Measurements from ENCODE around the gene AP2M1.

Gene AP2M1

DNA sequence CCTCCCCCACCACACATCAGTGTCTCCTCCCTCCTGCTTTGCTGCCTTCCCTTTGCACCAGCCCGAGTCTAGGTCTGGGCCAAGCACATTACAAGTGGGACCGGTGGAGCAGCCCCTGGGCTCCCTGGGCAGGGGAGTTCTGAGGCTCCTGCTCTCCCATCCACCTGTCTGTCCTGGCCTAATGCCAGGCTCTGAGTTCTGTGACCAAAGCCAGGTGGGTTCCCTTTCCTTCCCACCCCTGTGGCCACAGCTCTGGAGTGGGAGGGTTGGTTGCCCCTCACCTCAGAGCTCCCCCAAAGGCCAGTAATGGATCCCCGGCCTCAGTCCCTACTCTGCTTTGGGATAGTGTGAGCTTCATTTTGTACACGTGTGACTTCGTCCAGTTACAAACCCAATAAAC, 9.0 kb downstream of the AP2M1 start:
- no peak for DNase-seq

DNA sequence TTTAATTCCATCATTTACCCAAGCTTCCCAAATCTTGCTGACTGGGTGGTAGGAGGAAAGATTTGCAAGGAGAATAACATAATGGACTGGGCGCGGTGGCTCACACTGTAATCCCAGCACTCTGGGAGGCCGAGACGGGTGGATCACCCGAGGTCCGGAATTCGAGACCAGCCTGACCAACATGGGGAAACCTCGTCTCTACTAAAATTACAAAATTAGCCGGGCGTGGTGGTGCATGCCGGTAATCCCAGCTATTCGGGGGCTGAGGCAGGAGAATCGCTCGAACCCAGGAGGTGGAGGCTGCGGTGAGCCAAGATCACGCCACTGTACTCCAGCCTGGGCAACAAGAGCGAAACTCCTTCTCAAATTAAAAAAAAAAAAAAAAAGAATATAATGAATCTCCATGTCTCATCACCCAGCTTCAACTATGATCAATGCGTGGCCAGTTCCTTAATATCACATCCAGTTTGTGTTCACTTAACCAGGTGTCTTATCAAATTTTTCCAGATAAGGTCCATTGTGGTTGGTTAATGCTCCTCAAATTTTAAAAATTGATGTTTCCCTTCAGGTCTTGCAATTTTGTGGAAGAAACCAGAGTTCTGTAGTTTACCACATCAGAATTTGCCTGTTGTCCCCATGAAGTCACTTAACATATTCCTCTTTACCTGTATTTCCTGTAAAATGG, 10.0 kb downstream of the AP2M1 start:
- DNase-seq, result no peak

DNA sequence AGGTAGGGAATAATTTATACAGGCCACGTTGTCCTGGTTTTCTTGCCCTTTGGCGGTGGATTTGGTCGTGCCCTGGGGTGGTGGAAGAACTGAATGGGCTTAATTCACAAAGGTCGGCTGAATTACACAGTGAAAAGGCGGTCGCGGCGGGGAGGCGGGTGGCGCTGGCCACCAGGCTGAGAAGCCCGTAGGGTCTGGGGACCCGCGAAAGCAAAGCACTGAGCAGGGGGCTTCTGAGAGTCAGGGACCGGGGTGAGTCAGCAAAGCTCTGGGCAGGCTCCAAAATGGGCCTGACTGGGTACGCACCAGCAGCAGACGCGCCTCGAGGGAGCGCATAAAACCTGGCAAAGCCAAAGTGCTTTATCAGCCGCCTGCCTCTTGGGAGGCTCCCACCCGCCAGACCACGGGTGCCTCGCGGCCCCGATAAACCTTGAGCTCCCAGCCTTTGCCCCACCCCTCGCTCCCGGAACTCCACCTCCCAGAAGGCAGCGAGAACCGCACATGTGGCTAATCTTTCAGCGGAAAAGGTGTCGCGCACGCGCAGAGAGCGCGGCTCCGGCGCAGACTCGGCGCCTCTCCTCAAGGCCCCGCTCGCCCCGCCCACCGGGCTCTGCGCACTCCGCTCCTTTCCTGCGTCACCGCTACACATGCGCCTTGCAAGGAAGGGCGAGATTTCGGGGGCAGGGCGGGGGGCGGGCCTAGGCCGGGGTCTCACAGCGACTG, 11.0 kb downstream of the AP2M1 start:
- DNase-seq, result peak; percentile 99

DNA sequence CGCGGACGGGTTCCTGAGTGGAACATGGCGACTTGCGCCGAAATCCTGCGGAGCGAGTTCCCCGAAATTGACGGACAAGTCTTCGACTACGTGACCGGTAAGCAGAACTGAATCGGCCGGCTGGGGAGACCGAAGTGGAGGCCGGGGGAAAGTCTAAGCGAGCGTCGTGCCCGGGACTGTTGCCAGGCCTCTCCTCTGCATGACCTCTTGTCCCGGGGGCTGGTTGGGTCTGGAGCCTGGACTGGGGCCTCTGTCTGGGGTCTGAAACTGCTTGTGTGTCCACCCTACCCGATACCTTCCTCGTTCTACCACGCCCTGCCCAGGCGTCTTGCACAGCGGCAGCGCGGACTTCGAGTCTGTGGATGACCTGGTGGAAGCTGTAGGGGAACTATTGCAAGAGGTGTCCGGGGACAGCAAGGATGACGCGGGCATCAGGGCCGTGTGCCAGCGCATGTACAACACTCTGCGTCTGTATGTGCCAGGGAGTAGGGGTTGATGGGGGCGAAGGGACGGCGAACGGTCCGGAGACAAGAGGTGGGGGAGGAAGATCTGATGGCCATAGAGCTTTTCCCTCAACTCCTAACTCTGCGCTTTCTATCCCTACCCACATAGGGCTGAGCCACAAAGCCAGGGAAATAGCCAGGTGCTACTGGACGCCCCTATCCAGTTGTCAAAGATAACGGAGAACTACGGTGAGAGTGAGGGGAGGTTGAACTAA, 11.7 kb downstream of the AP2M1 start, which contains the start of gene ABCF3:
TSS of gene ABCF3 (plus strand) at position 16 of the 718 bp plus-strand sequence. CDS start at position 25, 9 bp downstream.
- no peak for DNase-seq

- no peak for DNase-seq
These were observed 12.2 kb downstream of the AP2M1 start for GRCh38 chr3:184186902-184187207.

DNA sequence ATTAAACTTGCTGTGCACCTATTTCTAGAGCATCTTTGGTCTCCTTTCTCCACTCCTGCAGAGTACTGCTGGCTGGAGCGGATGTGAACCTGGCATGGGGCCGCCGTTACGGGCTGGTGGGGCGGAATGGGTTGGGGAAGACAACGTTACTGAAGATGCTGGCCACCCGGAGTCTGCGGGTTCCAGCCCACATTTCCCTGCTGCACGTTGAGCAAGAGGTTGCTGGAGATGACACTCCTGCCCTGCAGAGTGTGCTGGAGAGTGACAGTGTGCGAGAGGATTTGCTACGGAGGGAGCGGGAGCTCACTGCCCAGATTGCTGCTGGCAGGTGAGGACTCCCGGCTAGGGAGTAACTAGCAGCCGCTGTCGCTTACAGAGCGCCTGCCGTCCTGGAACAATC, 13.4 kb downstream of the AP2M1 start:
- no peak for DNase-seq

GRCh38 chr3:184189421-184189820, 14.8 kb downstream of the AP2M1 start:
- DNase-seq, result no peak

DNA sequence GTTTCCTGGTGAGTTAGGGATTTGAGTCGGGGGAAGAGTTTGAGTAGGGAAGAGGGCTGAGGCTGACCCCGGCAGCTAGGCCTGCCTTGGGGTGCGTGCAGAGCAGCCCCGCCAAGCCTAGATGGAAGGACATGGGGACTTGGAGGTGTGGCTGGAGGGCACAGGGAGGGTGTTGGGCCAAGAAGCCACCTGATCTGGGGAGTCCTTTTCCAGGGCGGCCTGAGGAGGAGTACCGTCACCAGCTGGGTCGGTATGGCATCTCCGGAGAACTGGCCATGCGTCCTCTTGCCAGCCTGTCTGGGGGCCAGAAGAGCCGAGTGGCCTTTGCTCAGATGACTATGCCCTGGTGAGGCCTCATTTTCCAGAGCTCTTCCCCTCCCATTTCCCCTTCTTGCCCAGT, 18.2 kb downstream of the AP2M1 start:
- DNase-seq, result no peak

DNA sequence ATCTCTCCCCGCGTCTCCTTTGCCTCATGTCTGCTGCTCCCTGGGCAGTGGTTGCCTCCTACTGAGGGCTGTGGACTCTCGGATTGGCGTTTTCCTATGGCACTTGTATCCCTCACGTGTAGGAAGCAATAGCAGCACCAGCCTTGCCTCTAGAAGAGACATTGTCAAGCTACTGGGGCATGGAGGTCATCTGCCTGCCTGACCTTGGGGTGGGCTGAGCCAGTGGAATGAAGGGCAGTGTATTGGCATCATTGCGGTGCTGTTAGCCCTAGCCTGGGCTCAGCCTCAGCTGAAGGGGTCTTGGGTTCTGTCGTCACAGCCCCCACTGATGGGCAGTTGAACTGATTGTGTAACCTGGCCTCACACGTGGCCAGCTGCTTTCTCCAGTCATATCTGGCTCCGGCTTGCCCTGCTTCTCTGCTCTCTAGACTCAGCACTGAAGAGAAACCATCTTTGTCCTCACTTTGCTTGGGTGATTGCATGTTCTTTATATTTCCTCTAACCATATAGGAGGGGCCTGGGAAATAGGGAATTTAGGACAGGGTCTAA, 19.4 kb downstream of the AP2M1 start:
- no peak for DNase-seq

DNA sequence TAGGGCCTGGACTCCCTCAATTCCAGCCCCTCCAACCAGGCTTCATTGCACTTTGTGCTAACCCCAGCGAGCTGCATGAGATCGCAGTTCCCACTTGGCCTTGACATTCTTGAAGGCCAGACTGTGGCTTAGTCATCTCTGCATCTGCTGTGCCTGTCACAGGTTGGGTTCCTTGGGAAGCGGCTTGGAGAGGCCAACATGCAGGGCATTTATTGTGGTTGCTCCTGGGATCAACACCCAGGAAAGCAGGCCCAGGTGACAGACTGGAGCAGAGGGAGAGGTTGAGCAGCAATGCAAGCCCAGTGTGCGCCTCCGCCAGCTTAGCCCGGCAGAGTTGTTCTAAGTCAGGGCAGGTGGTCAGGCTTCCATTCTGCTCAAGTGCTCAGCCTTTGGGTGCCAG, 21.9 kb downstream of the AP2M1 start:
- no peak for DNase-seq

GRCh38 chr3:184198509-184198908, 23.9 kb downstream of the AP2M1 start:
- DNase-seq, result no peak

GRCh38 chr3:184200825-184201224, 26.2 kb downstream of the AP2M1 start:
- no peak for DNase-seq

DNA sequence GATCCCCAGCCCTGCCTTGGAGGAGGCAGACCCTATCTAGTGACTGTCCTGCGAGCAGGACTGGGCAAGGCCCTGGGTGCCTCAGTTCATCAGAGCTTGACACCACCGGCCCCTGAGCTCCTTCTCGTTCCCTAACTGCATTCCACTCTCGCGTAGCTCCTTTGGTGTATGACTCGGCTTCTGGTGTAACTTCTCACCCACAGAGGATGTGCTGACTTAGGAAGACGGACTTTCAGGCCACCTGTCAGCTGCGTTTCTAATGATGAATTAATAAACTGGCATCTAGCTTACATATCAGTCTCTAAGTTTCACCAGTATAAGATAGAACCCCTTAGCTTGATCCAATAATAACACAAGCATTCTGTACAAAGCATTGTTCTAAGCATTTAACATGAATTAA, 28.9 kb downstream of the AP2M1 start:
- DNase-seq, result no peak

GRCh38 chr3:184209146-184209923, 34.7 kb downstream of the AP2M1 start:
- DNase-seq, result no peak

GRCh38 chr3:184211297-184211696, 36.6 kb downstream of the AP2M1 start:
- DNase-seq, result no peak

DNA sequence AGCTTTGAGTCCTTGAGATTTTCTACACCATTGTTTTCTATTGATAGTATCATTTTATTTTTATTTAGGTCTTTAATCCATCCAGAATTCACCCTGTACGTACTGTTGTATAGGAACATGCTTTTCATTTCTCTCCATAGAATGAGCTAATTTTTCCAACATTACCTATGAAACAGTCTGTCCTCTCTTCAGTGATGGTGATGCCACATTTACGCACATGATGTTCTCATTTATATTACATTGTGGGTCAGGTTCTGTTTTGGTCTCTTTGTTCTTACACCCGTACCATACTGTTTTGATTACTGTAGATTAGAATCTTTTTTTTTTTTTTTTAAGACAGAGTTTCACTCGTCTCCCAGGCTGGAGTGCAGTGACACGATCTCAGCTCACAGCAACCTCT, 37.1 kb downstream of the AP2M1 start:
- no peak for DNase-seq

DNA sequence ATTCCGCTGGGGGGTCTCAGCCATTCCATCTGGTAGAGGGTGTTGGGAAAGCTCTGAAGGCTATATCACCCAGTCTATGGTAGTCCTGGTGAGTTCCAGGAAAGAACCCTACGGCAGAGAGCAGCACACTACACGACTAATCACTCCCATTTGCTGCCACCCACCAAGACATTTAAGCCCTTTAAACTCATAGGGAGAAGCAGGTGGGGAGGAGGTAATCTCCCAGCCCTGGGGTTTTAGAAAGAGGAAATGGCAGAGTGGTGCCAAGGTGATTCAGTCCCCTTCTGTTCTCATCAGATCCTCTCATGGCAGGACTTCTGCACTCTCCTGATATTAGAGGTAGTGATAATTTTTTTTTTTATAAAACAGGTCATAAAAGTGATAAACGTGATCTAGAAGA, 44.2 kb downstream of the AP2M1 start:
- DNase-seq, result no peak

DNA sequence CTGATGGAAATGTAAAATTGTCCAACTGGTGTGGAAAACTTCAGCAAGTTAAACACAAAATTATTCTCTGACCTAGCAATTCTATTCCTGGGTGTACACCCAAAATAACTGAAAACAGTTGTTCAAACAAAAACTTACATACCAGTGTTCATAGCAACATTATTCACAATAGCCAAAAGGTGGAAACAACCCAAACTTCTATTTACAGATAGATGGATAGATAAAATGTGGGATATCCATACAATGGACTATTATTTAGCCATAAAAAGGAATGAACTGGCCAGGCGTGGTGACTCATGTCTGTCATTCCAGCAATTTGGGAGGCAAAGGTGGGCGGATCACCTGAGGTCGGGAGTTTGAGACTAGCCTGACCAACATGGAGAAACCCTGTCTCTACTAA, 47.9 kb downstream of the AP2M1 start:
- DNase-seq, result no peak

- no peak for DNase-seq
These were observed 49.3 kb downstream of the AP2M1 start for GRCh38 chr3:184223946-184224345.

DNA sequence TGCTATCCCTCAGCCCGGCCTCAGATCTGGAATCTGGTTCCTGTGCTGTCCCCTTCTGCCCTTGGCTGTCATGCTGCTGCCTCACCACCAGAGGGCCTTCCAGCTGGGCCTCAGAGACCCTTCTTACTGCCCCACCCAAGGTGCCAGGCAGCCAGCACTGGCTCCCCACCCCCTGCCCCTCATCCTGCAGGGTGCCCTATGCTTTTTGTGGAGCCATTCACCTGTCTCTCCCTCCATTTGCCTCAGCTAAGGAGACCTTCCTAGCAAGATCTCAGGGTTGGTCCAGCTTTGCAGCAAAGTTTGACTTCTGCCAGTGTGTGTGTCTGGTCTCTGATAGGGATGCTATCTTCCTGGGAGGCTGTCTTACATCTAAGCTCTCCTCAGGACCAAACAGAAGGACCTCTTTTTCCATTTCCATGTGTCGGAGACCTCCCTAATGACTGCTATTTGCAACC, 52.9 kb downstream of the AP2M1 start:
- peak; percentile 63 for DNase-seq

DNA sequence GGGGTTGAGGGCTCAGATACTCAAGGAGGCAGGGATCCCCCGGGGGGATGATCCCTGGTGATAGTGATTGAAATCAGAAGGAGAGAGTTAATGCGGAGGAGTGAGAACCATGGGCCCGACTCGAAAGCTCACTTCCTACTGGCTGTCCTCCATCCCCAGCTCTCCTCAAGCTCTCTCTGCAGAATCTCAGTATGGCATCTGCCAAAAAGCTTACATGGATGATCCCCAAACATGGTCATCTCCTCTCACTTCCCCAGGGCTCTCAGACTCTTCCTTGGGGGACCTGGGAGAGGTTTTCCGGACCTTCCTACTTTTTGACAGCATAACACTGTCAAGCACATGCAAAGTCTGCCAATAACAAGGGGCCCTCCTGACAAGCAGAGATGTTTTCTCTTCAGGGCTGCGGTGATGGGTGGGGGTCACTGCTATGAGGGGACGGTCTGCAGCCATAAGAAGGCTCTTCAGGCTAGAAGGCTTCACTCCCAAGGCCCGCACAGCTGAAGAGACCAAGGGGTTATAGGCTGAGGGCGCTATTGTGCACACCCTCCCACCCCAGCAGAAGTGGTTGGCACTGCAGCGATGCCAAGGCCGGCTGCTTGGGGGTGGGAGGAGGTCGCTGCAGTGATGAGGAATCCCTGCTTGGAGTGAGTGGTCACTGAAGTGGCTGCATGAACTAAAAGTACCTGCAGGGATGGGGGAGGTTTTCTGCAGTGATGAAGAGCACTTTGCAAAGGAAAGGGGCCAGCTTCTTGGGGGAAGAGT, 53.9 kb downstream of the AP2M1 start:
- no peak for DNase-seq

- peak; percentile 79 for DNase-seq
These were observed 54.9 kb downstream of the AP2M1 start, which contains the start of gene VWA5B2 for GRCh38 chr3:184229394-184230080. Gene VWA5B2, plus strand, starts transcription at chr3:184229585. Its CDS starts 944 bp downstream, at chr3:184230529.
